Adrenal gland (tissue), 12 donors: ENCODE measurements around the gene IL1RAPL1. TPM values are rescaled to one million over a fixed set of nuclear protein-coding genes. Genes with fewer than 3 reads are reported as not detected.
"Not testable (repeated sequence)": the region's sequence is repeated elsewhere in the genome, so short reads cannot be mapped to it uniquely, and the experiment has no call there.

Source experiments
- DNase-seq, 7 donors: peaks; one replicate each; pipeline ENCODE4 v3.0.0-alpha.2; 2019 to 2020
- H3K27ac ChIP-seq, 5 donors: fragments of 200-600 bp; sonication (generic) in 4 of 5; 1 replicate in 3 of 5; 2 replicates in 2 of 5; pipeline versions ENCODE4 v1.5.1 to v1.8.0; 2016 to 2020; ENCODE audit warnings: mild to moderate bottlenecking in 1 of 5
- H3K27me3 ChIP-seq: fragments of 200-600 bp; 2 replicates; pipeline ENCODE4 v1.8.0; 2021
- H3K36me3 ChIP-seq, 2 donors: fragments of 200-600 bp; replicated peaks in 1 of 2; 1 replicate in 1 of 2; 2 replicates in 1 of 2; pipeline versions ENCODE4 v1.5.1 to v1.8.0; 2018 to 2022
- H3K4me1 ChIP-seq, 2 donors: fragments of 200-600 bp; replicated peaks in 1 of 2; 1 replicate in 1 of 2; 2 replicates in 1 of 2; pipeline versions ENCODE4 v1.5.1 to v1.8.0; 2018 to 2021
- H3K4me3 ChIP-seq, 4 donors: fragments of 200-600 bp; sonication (generic) in 3 of 4; one replicate each; pipeline ENCODE4 v1.5.1; 2016 to 2018
- H3K9me3 ChIP-seq, 3 donors: fragments of 200-600 bp; sonication (generic) in 1 of 3; replicated peaks in 1 of 3; 1 replicate in 2 of 3; 2 replicates in 1 of 3; pipeline versions ENCODE4 v1.5.1 to v1.8.0; 2016 to 2021
- POLR2A ChIP-seq, 2 donors: fragments of 450-650 bp; IDR thresholded peaks; one replicate each; pipeline ENCODE4 v1.6.1; 2017; ENCODE audit warnings: antibody characterized with exemption in 2 of 2, mild to moderate bottlenecking in 2 of 2, moderate library complexity in 1 of 2
- WGBS, 4 donors: extraction: QIAGEN DNeasy Blood & Tissue Kit in 2 of 4; methylation state at CpG; one replicate each; pipeline versions ENCODE4 v1.1.5 to v1.1.7; 2013 to 2017; 5-methylcytosine and 5-hydroxymethylcytosine counted together
- intact Hi-C, 2 donors: fragments of 100-400 bp; cut with DNase I; formaldehyde crosslinking; loops; one replicate each; pipeline versions ENCODE4 v1.14.1 to v1.15.0; 2022 to 2023
- polyA plus RNA-seq, 3 donors: library from polyadenylated mRNA; stranded (reverse); fragments of 200-250 nt in 2 of 3; fragments of 350-450 nt in 1 of 3; fragmentation: Illumina TruSeq in 1 of 3; extraction: RNeasy Lipid Tissue Mini Kit (QIAGEN cat#74804) in 1 of 3; gene quantifications; one replicate each; pipeline ENCODE4 v1.2.3, GENCODE V29; 2013 to 2014
- total RNA-seq, 9 donors: library from RNA; depleted of rRNA in 4 of 9; stranded (reverse); fragments of >200 nt in 4 of 9; fragments of 120-200 nt in 1 of 9; fragmentation: NEBNext Ultra II Directional in 1 of 9; extraction: Animal tissue kit (Norgen Biotek cat#: 25700) in 1 of 9; gene quantifications; one replicate each; pipeline versions ENCODE4 v1.1.0 to v1.2.4, GENCODE V29; 2013 to 2023
- TF ChIP-seq, protein P1 (sequence below), 6 experiments: fragments of 450-650 bp in 4 of 6; fragments of 200-600 bp in 2 of 6; sonication (generic) in 1 of 6; IDR thresholded peaks; 1 replicate in 5 of 6; 2 replicates in 1 of 6; pipeline versions ENCODE4 v1.5.1 to v1.8.0; 2016 to 2021; ENCODE audit warnings: antibody characterized with exemption in 6 of 6, mild to moderate bottlenecking in 2 of 6, moderate library complexity in 1 of 6
- donor health status: healthy with polysubstance abuse.
- donor health status: Bipolar disorder and iron deficiency.
- donor health status: DM: yes; HTN: yes; CAD: no.
- donor health status: DM: no; HTN: no; CAD: no.
- donor health status: DM: no; HTN: no; CAD: no.
- donor health status: DM: yes; HTN: yes; CAD: no.

The IL1RAPL1 gene
- total and polyA plus RNA-seq, 12 donors, result 1.1 TPM; not detected in 11

DNA sequence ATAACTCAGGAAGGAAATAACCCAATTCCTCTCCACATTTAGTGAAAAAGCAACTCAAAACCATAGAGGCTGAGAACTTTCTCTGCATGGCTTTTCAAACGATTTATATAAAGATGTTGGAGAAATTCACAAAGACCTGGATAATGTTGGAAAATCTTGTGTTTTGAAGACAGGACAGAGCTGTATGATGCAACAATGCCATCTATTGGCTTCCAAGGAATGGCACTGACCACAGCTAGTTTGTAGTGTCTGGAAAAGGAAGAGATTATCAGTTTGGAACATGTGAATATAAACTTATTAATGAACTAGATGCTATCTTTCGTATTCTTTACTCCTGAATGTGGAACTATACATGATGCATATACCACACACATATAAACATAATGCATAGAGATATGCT, 503.6 kb downstream of the IL1RAPL1 start:
- intact Hi-C loops, result no loop called here

DNA sequence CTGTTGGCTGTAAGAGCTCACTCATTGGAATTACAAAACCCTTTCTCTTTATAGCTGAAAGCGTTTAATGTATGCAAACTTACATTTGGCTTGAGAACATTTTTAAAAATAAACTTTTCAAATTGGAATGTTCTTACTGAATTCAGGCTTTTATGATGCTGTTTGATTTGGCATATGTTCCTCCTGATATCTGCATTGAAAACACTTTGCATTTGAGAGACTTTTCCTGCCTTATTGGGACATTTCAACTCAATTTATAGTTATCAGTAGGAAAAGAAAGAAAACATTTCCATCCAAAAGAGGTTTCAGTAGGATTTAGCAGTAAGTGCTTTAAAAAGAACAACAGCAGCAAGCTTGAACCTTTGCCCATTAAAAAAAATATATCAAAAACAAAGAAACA, 520.0 kb downstream of the IL1RAPL1 start:
- no peak overlapping the region for H3K4me3 ChIP-seq
- no peaks in the 10 kb centered on the region for H3K36me3 ChIP-seq
- H3K4me1 ChIP-seq, result no peaks in the 10 kb centered on the region
- H3K27ac ChIP-seq, result no peak overlapping the region
- H3K27me3 ChIP-seq, result no peaks in the 10 kb centered on the region
- TF ChIP-seq POLR2A (IDR thresholded peaks at IDR 0.05), result no peak
- TF ChIP-seq, protein P1, sequence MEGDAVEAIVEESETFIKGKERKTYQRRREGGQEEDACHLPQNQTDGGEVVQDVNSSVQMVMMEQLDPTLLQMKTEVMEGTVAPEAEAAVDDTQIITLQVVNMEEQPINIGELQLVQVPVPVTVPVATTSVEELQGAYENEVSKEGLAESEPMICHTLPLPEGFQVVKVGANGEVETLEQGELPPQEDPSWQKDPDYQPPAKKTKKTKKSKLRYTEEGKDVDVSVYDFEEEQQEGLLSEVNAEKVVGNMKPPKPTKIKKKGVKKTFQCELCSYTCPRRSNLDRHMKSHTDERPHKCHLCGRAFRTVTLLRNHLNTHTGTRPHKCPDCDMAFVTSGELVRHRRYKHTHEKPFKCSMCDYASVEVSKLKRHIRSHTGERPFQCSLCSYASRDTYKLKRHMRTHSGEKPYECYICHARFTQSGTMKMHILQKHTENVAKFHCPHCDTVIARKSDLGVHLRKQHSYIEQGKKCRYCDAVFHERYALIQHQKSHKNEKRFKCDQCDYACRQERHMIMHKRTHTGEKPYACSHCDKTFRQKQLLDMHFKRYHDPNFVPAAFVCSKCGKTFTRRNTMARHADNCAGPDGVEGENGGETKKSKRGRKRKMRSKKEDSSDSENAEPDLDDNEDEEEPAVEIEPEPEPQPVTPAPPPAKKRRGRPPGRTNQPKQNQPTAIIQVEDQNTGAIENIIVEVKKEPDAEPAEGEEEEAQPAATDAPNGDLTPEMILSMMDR (IDR thresholded peaks at IDR 0.05), result no peak
- intact Hi-C loops, result no loop called here
- no peak for DNase-seq
- WGBS, 4 donors, result 33 to 68% (median 53%) methylated on average over 1 of the region's 1 CpG
- no peaks in the 10 kb centered on the region for H3K9me3 ChIP-seq

More for the DNA sequence above, 503.6 kb downstream of the IL1RAPL1 start:
- WGBS, 4 donors, result 27 to 40% (median 31%) methylated on average over 2 of the region's 2 CpGs
- H3K27me3 ChIP-seq, result no peaks in the 10 kb centered on the region
- no peaks in the 10 kb centered on the region for H3K36me3 ChIP-seq
- no peak overlapping the region for H3K4me3 ChIP-seq
- no peaks in the 10 kb centered on the region for H3K4me1 ChIP-seq
- no peak for DNase-seq
- no peak overlapping the region for H3K27ac ChIP-seq
- H3K9me3 ChIP-seq, result no peaks in the 10 kb centered on the region
- no peak for TF ChIP-seq POLR2A (IDR thresholded peaks at IDR 0.05)
- TF ChIP-seq, protein P1 (IDR thresholded peaks at IDR 0.05), result no peak

DNA sequence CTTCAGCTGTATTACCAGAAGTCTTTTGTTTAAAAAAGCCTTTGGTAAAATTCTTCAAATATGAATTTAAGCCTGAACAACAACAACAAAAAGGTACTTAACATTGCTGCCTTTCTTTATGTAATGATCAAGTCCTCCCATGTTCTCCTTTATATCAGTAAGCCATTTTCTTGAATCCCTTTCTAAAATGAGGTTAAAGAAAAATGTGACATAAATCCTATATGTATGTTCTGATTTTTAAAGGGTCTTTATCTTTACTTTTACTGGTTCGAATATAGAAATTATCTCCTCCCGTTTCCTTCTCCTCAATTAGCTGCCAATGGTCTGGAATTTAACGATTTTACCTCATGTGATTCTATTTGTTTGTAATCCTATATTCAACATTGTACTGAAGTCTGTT, 522.8 kb downstream of the IL1RAPL1 start:
- Histone ChIP-seq H3K9me3 (no peaks in the 10 kb centered on the region), H3K27ac (no peak overlapping the region), H3K4me1 (no peaks in the 10 kb centered on the region), H3K27me3 (no peaks in the 10 kb centered on the region), H3K36me3 (no peaks in the 10 kb centered on the region), H3K4me3 (no peak overlapping the region)
- no peak for DNase-seq
- intact Hi-C loops, result no loop called here
- no peak for TF ChIP-seq POLR2A (IDR thresholded peaks at IDR 0.05)
- TF ChIP-seq, protein P1 (IDR thresholded peaks at IDR 0.05), result no peak
- 60 to 76% (median 68%) methylated on average over 3 of the region's 3 CpGs for WGBS, 4 donors

DNA sequence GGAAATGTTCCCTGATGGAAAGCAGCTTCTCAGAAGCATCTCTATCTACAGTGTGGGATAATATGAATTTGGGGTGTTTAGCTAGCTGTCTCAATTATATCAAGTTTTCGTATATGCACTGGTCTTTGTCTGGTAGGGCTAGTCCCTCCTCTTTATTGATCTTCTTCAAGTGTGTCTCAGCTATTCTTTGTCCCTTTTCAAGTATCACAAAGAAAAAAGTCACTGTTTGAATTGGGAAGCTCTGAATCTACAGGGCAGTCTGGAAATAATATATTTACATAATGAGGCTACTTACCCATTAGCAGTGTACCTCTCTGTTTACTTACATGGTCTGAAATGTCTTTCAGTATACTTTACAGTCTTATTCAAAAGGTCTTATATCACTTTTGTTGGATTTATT, 526.0 kb downstream of the IL1RAPL1 start:
- Histone ChIP-seq H3K9me3 (no peaks in the 10 kb centered on the region), H3K27me3 (no peaks in the 10 kb centered on the region), H3K4me3 (no peak overlapping the region), H3K27ac (no peak overlapping the region), H3K4me1 (no peaks in the 10 kb centered on the region), H3K36me3 (no peaks in the 10 kb centered on the region)
- TF ChIP-seq, protein P1 (IDR thresholded peaks at IDR 0.05), result no peak
- no peak for TF ChIP-seq POLR2A (IDR thresholded peaks at IDR 0.05)
- WGBS, 4 donors, result 43 to 65% (median 51%) methylated on average over 1 of the region's 1 CpG
- intact Hi-C loops, result no loop called here
- no peak for DNase-seq

DNA sequence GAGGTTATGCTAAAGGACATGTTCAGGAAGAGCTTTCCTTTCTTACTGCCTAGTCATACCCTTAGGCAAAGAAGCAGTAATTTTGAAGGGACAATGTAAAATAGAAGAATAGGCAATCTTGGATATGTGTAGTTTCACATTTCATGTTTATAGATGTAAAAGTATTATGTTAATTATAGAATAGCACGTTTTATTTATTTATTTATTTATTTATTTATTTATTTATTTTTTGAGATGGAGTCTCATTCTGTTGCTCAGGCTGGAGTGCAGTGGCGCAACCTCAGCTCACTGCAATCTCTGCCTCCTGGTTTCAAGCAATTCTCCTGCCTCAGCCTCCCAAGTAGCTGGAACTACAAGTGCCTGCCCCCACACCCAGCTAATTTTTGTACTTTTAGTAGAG, 535.6 kb downstream of the IL1RAPL1 start:
- H3K4me3 ChIP-seq, intact Hi-C loops, H3K27ac ChIP-seq, DNase-seq, H3K4me1 ChIP-seq, H3K27me3 ChIP-seq, H3K9me3 ChIP-seq, H3K36me3 ChIP-seq: not testable (repeated sequence)
- 46 to 56% (median 53%) methylated on average over 2 of the region's 2 CpGs for WGBS, 4 donors
